Panc1 (cell line): Measurements from ENCODE around the gene TIGD7. TPM values are rescaled to one million over a fixed set of nuclear protein-coding genes. Genes with fewer than 3 reads are reported as not detected.

ENCODE experiments used
- ATAC-seq: fragments of 200-7000 bp; cut with Tn5 transposase; 2 replicates; pipeline ENCODE4 v1.9.1; 2020; ENCODE audit warnings: mild to moderate bottlenecking, moderate library complexity
- Bru-seq: library from RNA; stranded (reverse); fragments of 400-500 nt; gene quantifications from one replicate; lab custom pipeline; 2021; lab: Mats Ljungman, UMichigan
- BruChase-seq, 2 experiments: library from RNA; stranded (reverse); fragments of 400-500 nt; gene quantifications; one replicate each; lab custom pipeline; 2021; lab: Mats Ljungman, UMichigan
- BruUV-seq: library from RNA; stranded (reverse); fragments of 400-500 nt; replicated peaks from 2 replicates; lab custom pipeline; 2021; lab: Mats Ljungman, UMichigan
- CTCF ChIA-PET: fragments of 300-600 bp; sonication (Branson Sonifier 250); formaldehyde crosslinking; loops from one replicate; lab custom pipeline; 2022; ENCODE audit warnings: antibody characterized with exemption; lab: Charles Lee
- POLR2A ChIA-PET: fragments of 300-600 bp; sonication (Branson Sonifier 250); formaldehyde crosslinking; loops from one replicate; lab custom pipeline; 2022; ENCODE audit warnings: antibody characterized with exemption; lab: Charles Lee
- DNase-seq: peaks from one replicate; pipeline ENCODE4 v3.0.0-alpha.2; 2010; ENCODE audit warnings: low read depth, low spot score
- H3K27ac ChIP-seq: 2 replicates; pipeline ENCODE4 v1.5.1; 2011; ENCODE audit warnings: mild to moderate bottlenecking, low read length, inconsistent platforms
- H3K27me3 ChIP-seq: fragments of 200-500 bp; sonication (Bioruptor generic); 2 replicates; pipeline ENCODE4 v1.6.0; 2014; ENCODE audit warnings: low read length, inconsistent platforms; ENCODE audit not compliant: control insufficient read depth, insufficient read depth
- H3K36me3 ChIP-seq: fragments of 200-500 bp; sonication (Bioruptor generic); 2 replicates; pipeline ENCODE4 v1.5.1; 2014; ENCODE audit warnings: inconsistent platforms, mild to moderate bottlenecking, low read length, moderate library complexity; ENCODE audit not compliant: control insufficient read depth, insufficient read depth
- H3K4me1 ChIP-seq: 2 replicates; pipeline ENCODE4 v1.5.1; 2011; ENCODE audit warnings: inconsistent platforms, mild to moderate bottlenecking, low read length, moderate library complexity; ENCODE audit not compliant: control insufficient read depth, insufficient read depth
- H3K4me3 ChIP-seq, 2 experiments: 2 replicates each; pipeline ENCODE4 v1.5.1; 2011 to 2012; ENCODE audit warnings: low read depth in 2 of 2, low read length in 2 of 2, mild to moderate bottlenecking in 2 of 2, inconsistent platforms in 1 of 2, moderate library complexity in 1 of 2
- H3K9me3 ChIP-seq: fragments of 200-500 bp; sonication (Bioruptor generic); 2 replicates; pipeline ENCODE4 v1.5.1; 2014; ENCODE audit warnings: low read depth, mild to moderate bottlenecking, inconsistent platforms, low read length, moderate library complexity; ENCODE audit not compliant: control insufficient read depth, insufficient read depth
- POLR2AphosphoS5 ChIP-seq: IDR thresholded peaks from 2 replicates; pipeline ENCODE4 v1.6.1; 2012; ENCODE audit warnings: mild to moderate bottlenecking, low read depth, low read length, moderate library complexity
- SIN3A ChIP-seq: IDR thresholded peaks from 2 replicates; pipeline ENCODE4 v1.6.1; 2012; ENCODE audit warnings: low read depth, mild to moderate bottlenecking, low read length, moderate library complexity, borderline replicate concordance; ENCODE audit not compliant: insufficient read depth
- TCF7L2 ChIP-seq: IDR thresholded peaks from 2 replicates; pipeline ENCODE4 v1.6.1; 2011; ENCODE audit warnings: mild to moderate bottlenecking, low read depth, low read length, inconsistent platforms
- in situ Hi-C: cut with HindIII; loops from 2 replicates; pipeline ENCODE4 v1.10.0; 2016; ENCODE audit warnings: low sequenced_read_pairs, low pct_unique_long_range_greater_than_20kb
- intact Hi-C: fragments of 100-400 bp; cut with micrococcal nuclease; formaldehyde crosslinking; loops from one replicate; pipeline ENCODE4 v1.10.0; 2022; ENCODE audit not compliant: unreplicated experiment
- long read RNA-seq: library from polyadenylated mRNA; unstranded; transcript quantifications from one replicate; pipeline ENCODE4 v2.0.0, GENCODE V29; 2021; ENCODE audit not compliant: unreplicated experiment
- polyA plus RNA-seq: library from polyadenylated mRNA; unstranded; fragments of >200 nt; gene quantifications from one replicate; pipeline ENCODE4 v1.2.1, GENCODE V29; 2012; ENCODE audit warnings: missing spikeins; ENCODE audit not compliant: insufficient read length
- total RNA-seq: library from RNA; stranded (reverse); gene quantifications from one replicate; pipeline ENCODE4 v1.2.1, GENCODE V29; 2021; ENCODE audit not compliant: unreplicated experiment
- TF ChIP-seq, protein P1 (sequence below): fragments of 450-650 bp; IDR thresholded peaks from 2 replicates; pipeline ENCODE4 v1.5.1; 2017; ENCODE audit warnings: mild to moderate bottlenecking
- TF ChIP-seq, protein P2 (sequence below), 2 experiments: IDR thresholded peaks; 2 replicates each; pipeline ENCODE4 v1.6.1; 2011 to 2012; ENCODE audit warnings: low read depth in 2 of 2, control low read depth in 1 of 2, low read length in 1 of 2, mild to moderate bottlenecking in 1 of 2, moderate library complexity in 1 of 2; ENCODE audit not compliant: insufficient read depth in 1 of 2

Gene TIGD7
- 4.5 TPM for total RNA-seq
- polyA plus RNA-seq: 2.9 TPM
- percentile 82 among the genes with signal in this experiment for Bru-seq, nascent RNA
- percentile 84 among the genes with signal in this experiment for BruChase-seq, experiment 1, labeled RNA remaining after a 2-hour chase
- BruChase-seq, experiment 2, labeled RNA remaining after a 6-hour chase: percentile 76 among the genes with signal in this experiment
- long read RNA-seq, partial matches to known transcripts: 0 of 10 reads
- long read RNA-seq, other reads (novel, unspliced or antisense): 4 of 10 reads

- H3K4me3 ChIP-seq: peak within 1 kb of the TSS; percentile 63 to 72
- POLR2A ChIA-PET: no interaction called here
- no peaks in the 10 kb centered on the region; the same call in 1 of the 2 replicates for H3K4me1 ChIP-seq
- CTCF ChIA-PET: no interaction called here
- BruUV-seq: no TSS peak
- peak; percentile 100 for ATAC-seq
- peak within 1 kb of the TSS; percentile 89 for H3K27ac ChIP-seq
- in situ Hi-C loops: no loop called here
- intact Hi-C loops: no loop called here
- H3K9me3 ChIP-seq: peaks cover 61% of the 10 kb centered on the region
- H3K36me3 ChIP-seq: no peaks in the 10 kb centered on the region
- no peaks in the 10 kb centered on the region for H3K27me3 ChIP-seq
- TF ChIP-seq POLR2AphosphoS5 (peak; percentile 94), SIN3A (no peak; the same call in 1 of the 2 replicates), TCF7L2 (peak; percentile 55; the same call in 1 of the 2 replicates)
- TF ChIP-seq, protein P1, sequence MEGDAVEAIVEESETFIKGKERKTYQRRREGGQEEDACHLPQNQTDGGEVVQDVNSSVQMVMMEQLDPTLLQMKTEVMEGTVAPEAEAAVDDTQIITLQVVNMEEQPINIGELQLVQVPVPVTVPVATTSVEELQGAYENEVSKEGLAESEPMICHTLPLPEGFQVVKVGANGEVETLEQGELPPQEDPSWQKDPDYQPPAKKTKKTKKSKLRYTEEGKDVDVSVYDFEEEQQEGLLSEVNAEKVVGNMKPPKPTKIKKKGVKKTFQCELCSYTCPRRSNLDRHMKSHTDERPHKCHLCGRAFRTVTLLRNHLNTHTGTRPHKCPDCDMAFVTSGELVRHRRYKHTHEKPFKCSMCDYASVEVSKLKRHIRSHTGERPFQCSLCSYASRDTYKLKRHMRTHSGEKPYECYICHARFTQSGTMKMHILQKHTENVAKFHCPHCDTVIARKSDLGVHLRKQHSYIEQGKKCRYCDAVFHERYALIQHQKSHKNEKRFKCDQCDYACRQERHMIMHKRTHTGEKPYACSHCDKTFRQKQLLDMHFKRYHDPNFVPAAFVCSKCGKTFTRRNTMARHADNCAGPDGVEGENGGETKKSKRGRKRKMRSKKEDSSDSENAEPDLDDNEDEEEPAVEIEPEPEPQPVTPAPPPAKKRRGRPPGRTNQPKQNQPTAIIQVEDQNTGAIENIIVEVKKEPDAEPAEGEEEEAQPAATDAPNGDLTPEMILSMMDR: no peak
- DNase-seq: peak; percentile 46
Measured at GRCh38 chr16:3305109-3306068, at the start of gene TIGD7, which contains the start of gene ZNF75A. Gene TIGD7, minus strand, starts transcription at chr16:3305430. Its CDS starts 4,816 bp downstream, at chr16:3300614. Gene ZNF75A, plus strand, starts transcription at chr16:3305497. Its CDS starts 2,932 bp downstream, at chr16:3308429.

GRCh38 chr16:3349175-3349574, 43.9 kb upstream of the TIGD7 start:
- POLR2A ChIA-PET: no interaction called here
- H3K36me3 ChIP-seq: no peaks in the 10 kb centered on the region
- DNase-seq (no peak), ATAC-seq (no peak)
- no peaks in the 10 kb centered on the region for H3K9me3 ChIP-seq
- TF ChIP-seq, protein P2, sequence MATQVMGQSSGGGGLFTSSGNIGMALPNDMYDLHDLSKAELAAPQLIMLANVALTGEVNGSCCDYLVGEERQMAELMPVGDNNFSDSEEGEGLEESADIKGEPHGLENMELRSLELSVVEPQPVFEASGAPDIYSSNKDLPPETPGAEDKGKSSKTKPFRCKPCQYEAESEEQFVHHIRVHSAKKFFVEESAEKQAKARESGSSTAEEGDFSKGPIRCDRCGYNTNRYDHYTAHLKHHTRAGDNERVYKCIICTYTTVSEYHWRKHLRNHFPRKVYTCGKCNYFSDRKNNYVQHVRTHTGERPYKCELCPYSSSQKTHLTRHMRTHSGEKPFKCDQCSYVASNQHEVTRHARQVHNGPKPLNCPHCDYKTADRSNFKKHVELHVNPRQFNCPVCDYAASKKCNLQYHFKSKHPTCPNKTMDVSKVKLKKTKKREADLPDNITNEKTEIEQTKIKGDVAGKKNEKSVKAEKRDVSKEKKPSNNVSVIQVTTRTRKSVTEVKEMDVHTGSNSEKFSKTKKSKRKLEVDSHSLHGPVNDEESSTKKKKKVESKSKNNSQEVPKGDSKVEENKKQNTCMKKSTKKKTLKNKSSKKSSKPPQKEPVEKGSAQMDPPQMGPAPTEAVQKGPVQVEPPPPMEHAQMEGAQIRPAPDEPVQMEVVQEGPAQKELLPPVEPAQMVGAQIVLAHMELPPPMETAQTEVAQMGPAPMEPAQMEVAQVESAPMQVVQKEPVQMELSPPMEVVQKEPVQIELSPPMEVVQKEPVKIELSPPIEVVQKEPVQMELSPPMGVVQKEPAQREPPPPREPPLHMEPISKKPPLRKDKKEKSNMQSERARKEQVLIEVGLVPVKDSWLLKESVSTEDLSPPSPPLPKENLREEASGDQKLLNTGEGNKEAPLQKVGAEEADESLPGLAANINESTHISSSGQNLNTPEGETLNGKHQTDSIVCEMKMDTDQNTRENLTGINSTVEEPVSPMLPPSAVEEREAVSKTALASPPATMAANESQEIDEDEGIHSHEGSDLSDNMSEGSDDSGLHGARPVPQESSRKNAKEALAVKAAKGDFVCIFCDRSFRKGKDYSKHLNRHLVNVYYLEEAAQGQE (IDR thresholded peaks at IDR 0.05; ENCODE audit: insufficient read depth in 1 of 2, low read depth in 2 of 2, low read length in 1 of 2): no peak
- TF ChIP-seq SIN3A (no peak), TCF7L2 (no peak), POLR2AphosphoS5 (no peak)
- TF ChIP-seq, protein P1: no peak
- no TSS peak for BruUV-seq
- CTCF ChIA-PET: no interaction called here
- no peaks in the 10 kb centered on the region for H3K4me1 ChIP-seq
- in situ Hi-C loops (no loop called here), intact Hi-C loops (no loop called here)
- no peaks in the 10 kb centered on the region for H3K27me3 ChIP-seq
- H3K4me3 ChIP-seq: no peak overlapping the region
- H3K27ac ChIP-seq: no peak overlapping the region
